ENCODE results near the gene STK39.

DNA sequence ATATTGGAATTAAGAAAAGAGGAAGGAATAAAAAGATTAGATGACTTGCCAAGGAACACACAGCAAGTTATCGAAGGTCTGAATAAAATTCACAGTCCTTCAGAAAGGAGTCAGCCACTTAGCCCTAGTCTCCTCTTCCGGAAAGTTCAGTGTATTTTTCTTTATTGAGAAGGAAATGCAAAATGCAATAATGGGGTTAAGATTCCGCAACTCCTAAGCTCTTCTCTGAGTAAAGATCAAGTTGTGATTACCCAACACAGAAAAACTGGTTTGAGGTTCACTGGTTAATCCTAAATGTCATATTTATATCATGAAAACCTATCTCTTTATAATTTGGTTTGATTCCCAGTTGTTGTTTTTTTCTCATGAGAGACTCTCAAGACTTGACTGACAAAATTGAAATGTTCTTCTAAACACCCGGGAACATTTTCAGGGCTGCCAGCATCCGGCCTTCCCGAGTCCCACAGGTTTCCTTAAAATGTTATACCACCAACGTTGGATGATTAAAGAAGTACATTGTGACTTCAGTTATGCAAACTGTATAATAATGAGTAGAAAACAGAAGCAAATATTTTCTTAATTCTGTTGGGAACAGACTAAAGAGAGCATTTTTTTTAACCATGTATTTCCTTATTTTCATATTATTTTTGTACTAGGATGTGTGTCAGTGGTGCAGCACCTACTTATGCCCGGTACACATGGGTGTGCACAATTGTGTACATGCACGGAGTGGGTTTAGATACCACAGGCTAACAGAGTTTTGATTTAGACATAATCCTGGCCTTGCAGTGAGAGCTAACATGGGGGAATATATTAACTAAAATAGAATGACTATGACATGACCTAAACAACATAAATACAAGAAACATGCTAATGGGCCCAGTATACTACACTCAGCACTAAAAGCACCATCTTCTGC lies 100.2 kb downstream of the STK39 start:
- TF ChIP-seq GATA2 (IDR thresholded peaks at IDR 0.05; ENCODE audit: low read depth, low read length): no peak
- no peak for TF ChIP-seq GATA3 (IDR thresholded peaks at IDR 0.05; ENCODE audit: low read depth, low read length)

Measured in SH-SY5Y (cell line).